ENCODE measurements around the gene CAMTA1. TPM values are rescaled to one million over a fixed set of nuclear protein-coding genes. Genes with fewer than 3 reads are reported as not detected.

The CAMTA1 gene
- total RNA-seq, 1 experiment from 2014 or later: 82.2 TPM

DNA sequence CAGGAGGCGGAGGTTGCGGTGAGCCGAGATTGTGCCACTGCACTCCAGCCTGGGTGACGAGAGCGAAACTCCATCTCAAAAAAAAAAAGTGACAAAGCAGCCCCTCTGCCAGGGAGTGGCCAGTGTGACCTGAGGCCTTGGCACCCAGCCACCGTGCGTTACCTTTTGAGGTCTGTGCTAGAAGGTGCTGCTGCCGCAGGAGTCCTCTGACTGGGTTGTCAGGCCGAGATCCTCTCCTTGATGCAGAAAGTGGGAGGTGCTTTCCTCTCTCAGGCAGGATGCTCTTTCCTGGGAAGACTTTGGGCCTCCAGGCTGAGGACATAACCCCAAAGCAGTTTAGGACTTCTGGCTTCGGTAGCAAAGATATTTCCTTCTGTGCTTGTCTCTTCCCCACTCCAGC, 705.3 kb downstream of the CAMTA1 start:
- CTCF ChIA-PET: no interaction called here
- Histone ChIP-seq H3K9me3 (ENCODE audit: control insufficient read depth, insufficient read depth, low read depth, low read length) (no peaks in the 10 kb centered on the region), H3K36me3 (ENCODE audit: control insufficient read depth, insufficient read depth, low read length) (no peaks in the 10 kb centered on the region), H3K4me3 (ENCODE audit: low read depth in 2 of 2, low read length in 2 of 2) (no peak overlapping the region), H3K4me1 (ENCODE audit: control insufficient read depth, insufficient read depth, low read length) (no peaks in the 10 kb centered on the region), H3K27ac (ENCODE audit: low read length) (no peak overlapping the region), H3K27me3 (ENCODE audit: control insufficient read depth, insufficient read depth, low read length) (no peaks in the 10 kb centered on the region)
- TF ChIP-seq, protein P1, sequence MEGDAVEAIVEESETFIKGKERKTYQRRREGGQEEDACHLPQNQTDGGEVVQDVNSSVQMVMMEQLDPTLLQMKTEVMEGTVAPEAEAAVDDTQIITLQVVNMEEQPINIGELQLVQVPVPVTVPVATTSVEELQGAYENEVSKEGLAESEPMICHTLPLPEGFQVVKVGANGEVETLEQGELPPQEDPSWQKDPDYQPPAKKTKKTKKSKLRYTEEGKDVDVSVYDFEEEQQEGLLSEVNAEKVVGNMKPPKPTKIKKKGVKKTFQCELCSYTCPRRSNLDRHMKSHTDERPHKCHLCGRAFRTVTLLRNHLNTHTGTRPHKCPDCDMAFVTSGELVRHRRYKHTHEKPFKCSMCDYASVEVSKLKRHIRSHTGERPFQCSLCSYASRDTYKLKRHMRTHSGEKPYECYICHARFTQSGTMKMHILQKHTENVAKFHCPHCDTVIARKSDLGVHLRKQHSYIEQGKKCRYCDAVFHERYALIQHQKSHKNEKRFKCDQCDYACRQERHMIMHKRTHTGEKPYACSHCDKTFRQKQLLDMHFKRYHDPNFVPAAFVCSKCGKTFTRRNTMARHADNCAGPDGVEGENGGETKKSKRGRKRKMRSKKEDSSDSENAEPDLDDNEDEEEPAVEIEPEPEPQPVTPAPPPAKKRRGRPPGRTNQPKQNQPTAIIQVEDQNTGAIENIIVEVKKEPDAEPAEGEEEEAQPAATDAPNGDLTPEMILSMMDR (IDR thresholded peaks at IDR 0.05): no peak
- TF ChIP-seq POLR2AphosphoS5 (IDR thresholded peaks at IDR 0.05; ENCODE audit: low read depth, low read length): no peak
- TF ChIP-seq, protein P2, sequence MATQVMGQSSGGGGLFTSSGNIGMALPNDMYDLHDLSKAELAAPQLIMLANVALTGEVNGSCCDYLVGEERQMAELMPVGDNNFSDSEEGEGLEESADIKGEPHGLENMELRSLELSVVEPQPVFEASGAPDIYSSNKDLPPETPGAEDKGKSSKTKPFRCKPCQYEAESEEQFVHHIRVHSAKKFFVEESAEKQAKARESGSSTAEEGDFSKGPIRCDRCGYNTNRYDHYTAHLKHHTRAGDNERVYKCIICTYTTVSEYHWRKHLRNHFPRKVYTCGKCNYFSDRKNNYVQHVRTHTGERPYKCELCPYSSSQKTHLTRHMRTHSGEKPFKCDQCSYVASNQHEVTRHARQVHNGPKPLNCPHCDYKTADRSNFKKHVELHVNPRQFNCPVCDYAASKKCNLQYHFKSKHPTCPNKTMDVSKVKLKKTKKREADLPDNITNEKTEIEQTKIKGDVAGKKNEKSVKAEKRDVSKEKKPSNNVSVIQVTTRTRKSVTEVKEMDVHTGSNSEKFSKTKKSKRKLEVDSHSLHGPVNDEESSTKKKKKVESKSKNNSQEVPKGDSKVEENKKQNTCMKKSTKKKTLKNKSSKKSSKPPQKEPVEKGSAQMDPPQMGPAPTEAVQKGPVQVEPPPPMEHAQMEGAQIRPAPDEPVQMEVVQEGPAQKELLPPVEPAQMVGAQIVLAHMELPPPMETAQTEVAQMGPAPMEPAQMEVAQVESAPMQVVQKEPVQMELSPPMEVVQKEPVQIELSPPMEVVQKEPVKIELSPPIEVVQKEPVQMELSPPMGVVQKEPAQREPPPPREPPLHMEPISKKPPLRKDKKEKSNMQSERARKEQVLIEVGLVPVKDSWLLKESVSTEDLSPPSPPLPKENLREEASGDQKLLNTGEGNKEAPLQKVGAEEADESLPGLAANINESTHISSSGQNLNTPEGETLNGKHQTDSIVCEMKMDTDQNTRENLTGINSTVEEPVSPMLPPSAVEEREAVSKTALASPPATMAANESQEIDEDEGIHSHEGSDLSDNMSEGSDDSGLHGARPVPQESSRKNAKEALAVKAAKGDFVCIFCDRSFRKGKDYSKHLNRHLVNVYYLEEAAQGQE (IDR thresholded peaks at IDR 0.05; ENCODE audit: insufficient read depth in 1 of 2, low read depth in 2 of 2, low read length in 1 of 2): no peak
- ATAC-seq (no peak), DNase-seq (ENCODE audit: low read depth, low spot score) (no peak)
- in situ Hi-C loops (cut with HindIII; ENCODE audit: low pct_unique_long_range_greater_than_20kb, low sequenced_read_pairs) (no loop called here), intact Hi-C loops (cut with micrococcal nuclease; ENCODE audit: unreplicated experiment) (no loop called here)
- POLR2A ChIA-PET: no interaction called here
- BruUV-seq (replicated peaks): no TSS peak

DNA sequence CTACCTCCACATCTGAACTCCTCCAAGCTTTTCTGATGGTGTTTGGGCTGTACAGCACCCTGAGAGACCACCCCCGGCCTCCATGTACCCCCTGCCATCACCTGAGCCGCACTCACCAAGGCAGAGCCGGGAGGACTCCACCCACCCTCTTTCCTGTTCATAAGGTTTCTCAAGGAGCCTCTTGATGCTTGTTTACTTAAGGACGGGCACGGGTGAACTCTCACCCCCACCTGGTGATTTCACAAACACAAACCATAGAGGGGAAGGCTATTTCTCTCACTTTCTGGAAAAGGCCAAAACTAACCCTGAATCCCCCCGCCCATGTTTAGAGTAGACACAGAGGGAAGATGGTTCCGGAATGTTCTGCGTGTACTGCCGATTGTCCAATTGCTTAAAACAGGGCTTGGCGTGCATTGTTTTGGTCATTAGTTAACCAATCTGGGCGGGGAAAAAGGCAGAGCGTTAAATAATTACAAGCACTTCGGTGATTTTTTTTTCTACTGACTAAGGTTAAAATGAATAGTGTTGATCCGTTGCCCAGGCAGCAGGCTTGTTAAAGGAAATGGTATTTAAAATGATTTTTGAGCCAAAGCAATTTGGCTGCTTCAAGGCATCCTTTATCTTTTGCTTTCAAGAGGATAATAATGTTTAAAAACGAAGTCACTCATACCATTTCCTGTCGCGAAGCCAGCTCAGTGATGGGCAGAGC, 706.0 kb downstream of the CAMTA1 start:
- H3K27ac ChIP-seq (ENCODE audit: low read length): no peak overlapping the region
- TF ChIP-seq SIN3A (IDR thresholded peaks at IDR 0.05; ENCODE audit: borderline replicate concordance, insufficient read depth, low read depth, low read length) (no peak), POLR2AphosphoS5 (IDR thresholded peaks at IDR 0.05; ENCODE audit: low read depth, low read length) (no peak), TCF7L2 (IDR thresholded peaks at IDR 0.05; ENCODE audit: low read depth, low read length) (no peak)
- TF ChIP-seq, protein P2 (IDR thresholded peaks at IDR 0.05; ENCODE audit: insufficient read depth in 1 of 2, low read depth in 2 of 2, low read length in 1 of 2): no peak
- TF ChIP-seq, protein P1 (IDR thresholded peaks at IDR 0.05): no peak
- H3K27me3 ChIP-seq (ENCODE audit: control insufficient read depth, insufficient read depth, low read length): no peaks in the 10 kb centered on the region
- BruUV-seq (replicated peaks): no TSS peak
- ATAC-seq (no peak), DNase-seq (ENCODE audit: low read depth, low spot score) (no peak)
- no peaks in the 10 kb centered on the region for H3K9me3 ChIP-seq (ENCODE audit: control insufficient read depth, insufficient read depth, low read depth, low read length)
- in situ Hi-C loops (cut with HindIII; ENCODE audit: low pct_unique_long_range_greater_than_20kb, low sequenced_read_pairs): no loop called here
- H3K4me3 ChIP-seq (ENCODE audit: low read depth in 2 of 2, low read length in 2 of 2): no peak overlapping the region
- intact Hi-C loops (cut with micrococcal nuclease; ENCODE audit: unreplicated experiment): no loop called here
- H3K36me3 ChIP-seq (ENCODE audit: control insufficient read depth, insufficient read depth, low read length): no peaks in the 10 kb centered on the region
- ChIA-PET CTCF (no interaction called here), POLR2A (no interaction called here)
- H3K4me1 ChIP-seq (ENCODE audit: control insufficient read depth, insufficient read depth, low read length): no peaks in the 10 kb centered on the region
